Measurements from ENCODE around the gene TNC.
A peak's percentile ranks its signal among the peaks of the same experiment; 100 is the strongest.

The TNC gene

GRCh38 chr9:115002371-115003120 lies 115.4 kb downstream of the TNC start:
- no peak for DNase-seq

- peak; percentile 63 for DNase-seq
These were observed 117.7 kb downstream of the TNC start for GRCh38 chr9:115000217-115000639.

- no peak for DNase-seq
These were observed 119.6 kb downstream of the TNC start for GRCh38 chr9:114998326-114998725.

- peak; percentile 87 for DNase-seq
These were observed 122.2 kb downstream of the TNC start for GRCh38 chr9:114995681-114996221.

GRCh38 chr9:114994768-114995167 lies 123.2 kb downstream of the TNC start:
- no peak for DNase-seq

- no peak for DNase-seq
These were observed 126.1 kb downstream of the TNC start for GRCh38 chr9:114991861-114992260.

- no peak for DNase-seq
These were observed 127.1 kb downstream of the TNC start for GRCh38 chr9:114990901-114991300.

GRCh38 chr9:114989600-114990410 lies 128.2 kb downstream of the TNC start:
- DNase-seq: no peak

- peak; percentile 25 for DNase-seq
These were observed 128.9 kb downstream of the TNC start for GRCh38 chr9:114988962-114989599.

GRCh38 chr9:114987116-114987515 lies 130.8 kb downstream of the TNC start:
- DNase-seq: no peak

GRCh38 chr9:114985959-114986501 lies 131.9 kb downstream of the TNC start:
- no peak for DNase-seq

- DNase-seq: no peak
These were observed 136.9 kb downstream of the TNC start for GRCh38 chr9:114981063-114981462.

- no peak for DNase-seq
These were observed 144.7 kb downstream of the TNC start for GRCh38 chr9:114973216-114973615.

- no peak for DNase-seq
These were observed 145.3 kb downstream of the TNC start for GRCh38 chr9:114972510-114973136.

Measured in DMS53 (cell line).